SIG-M5 treated with dmso at 0.1 percent for 504 hours (cell line): Measurements from ENCODE around the gene MAB21L2.
"Not testable (repeated sequence)": the region's sequence is repeated elsewhere in the genome, so short reads cannot be mapped to it uniquely, and the experiment has no call there.

ENCODE experiments used
- DNase-seq: peaks from one replicate; lab custom pipeline; 2025; ENCODE audit not compliant: unreplicated experiment; lab: John Stamatoyannopoulos, UW

MAB21L2 gene

GRCh38 chr4:150582146-150582872 lies at the start of gene MAB21L2:
TSS of gene MAB21L2 (plus strand) at chr4:150582151. CDS start at chr4:150583030, 879 bp downstream.
- no peak for DNase-seq

- no peak for DNase-seq
Measured at GRCh38 chr4:150533673-150534072, 48.3 kb upstream of the MAB21L2 start.

DNA sequence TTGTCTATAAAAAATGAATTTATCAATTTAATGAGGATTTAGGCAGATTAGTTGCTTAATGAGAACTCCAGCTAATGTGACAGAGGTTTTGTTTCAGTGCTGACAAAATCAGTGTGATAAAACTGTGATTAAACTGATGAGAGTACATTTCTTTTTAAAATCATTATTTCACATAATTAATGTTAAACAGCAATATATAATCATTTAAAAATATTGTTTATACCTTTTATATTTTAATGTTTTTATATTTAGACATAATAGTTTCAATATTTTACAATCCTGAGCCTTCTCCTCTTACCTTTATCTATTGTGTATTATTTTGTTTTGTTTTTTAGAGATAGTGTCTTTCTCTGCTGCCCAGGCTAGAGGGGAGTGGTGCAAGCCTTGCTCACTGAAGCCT lies 47.1 kb upstream of the MAB21L2 start:
- DNase-seq, result no peak

DNA sequence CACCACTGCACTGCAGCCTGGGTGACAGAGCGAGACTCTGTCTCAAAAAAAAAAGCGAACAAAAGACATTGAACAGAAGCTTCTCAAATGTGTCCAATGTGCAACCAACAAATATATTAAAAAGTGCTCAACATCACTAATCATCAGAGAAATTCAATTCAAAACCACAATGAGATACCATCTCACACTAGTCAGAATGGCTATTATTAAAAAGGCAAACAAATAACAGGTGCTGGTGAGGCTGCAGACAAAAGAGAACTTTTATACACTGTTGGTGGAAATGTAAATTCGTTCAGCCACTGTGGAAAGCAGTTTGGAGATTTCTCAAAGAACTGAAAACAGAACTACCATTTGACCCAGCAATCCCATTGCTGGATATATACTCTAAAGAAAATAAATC lies 44.0 kb upstream of the MAB21L2 start:
- not testable (repeated sequence) for DNase-seq

DNA sequence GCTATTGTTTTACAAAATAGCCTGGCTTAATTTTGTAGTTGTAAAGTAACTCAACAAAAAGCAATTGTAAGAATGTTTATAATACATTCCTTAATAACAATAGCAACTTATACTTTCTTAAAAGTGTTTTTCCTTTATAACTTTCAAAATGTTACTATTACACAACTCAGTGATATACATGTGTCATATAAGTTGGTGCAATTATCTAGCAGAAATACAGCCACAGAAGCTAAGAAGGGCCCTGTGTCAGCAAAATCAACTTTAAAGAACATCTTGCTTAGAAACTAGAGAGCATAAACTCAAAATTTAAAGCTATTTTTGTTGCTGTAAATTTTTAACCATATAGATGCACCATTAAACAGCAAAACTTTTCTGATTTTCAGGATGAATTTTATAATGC lies 41.4 kb upstream of the MAB21L2 start:
- DNase-seq, result no peak

- DNase-seq, result no peak
Measured at GRCh38 chr4:150540959-150541360, 41.0 kb upstream of the MAB21L2 start.

DNA sequence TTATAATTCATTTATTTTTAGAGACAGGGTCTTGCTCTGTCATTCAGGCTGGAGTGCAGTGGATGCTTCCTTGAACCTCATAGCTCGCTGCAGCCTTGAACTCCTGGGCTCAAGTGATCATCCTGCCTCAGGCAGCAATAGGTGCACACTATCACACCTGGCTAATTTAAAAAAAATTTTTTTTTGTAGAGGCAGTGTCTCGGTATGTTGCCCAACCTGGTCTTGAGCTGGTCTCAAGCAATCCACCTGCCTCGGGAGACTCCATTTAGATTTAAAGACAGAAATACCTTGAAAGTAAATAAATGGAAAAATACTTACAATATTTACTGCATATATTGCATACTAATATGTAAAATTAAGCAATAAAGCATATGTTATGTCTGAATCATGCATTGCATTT lies 40.3 kb upstream of the MAB21L2 start:
- DNase-seq, result no peak

GRCh38 chr4:150543042-150543441 lies 38.9 kb upstream of the MAB21L2 start:
- DNase-seq, result no peak

DNA sequence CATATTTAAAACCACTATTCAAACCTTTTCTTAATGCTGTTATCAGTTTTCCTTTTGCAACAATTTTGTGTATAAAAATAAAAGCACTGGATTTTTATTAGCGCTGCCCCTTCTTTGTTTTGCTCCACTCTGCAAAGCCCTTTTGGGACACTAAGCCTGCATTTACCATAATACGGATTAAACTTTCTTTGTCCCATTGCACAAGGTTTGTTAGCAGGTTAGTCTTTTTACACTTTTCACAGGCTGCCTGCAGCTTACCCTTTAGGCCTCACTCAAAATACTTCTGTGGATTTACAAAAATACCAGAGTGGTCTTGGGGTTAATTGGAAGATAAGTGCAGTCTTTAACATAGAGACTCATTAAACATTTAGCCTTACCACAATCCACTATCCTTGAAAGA lies 35.7 kb upstream of the MAB21L2 start:
- DNase-seq, result no peak

GRCh38 chr4:150547154-150547838 lies 34.7 kb upstream of the MAB21L2 start:
- DNase-seq, result no peak

DNA sequence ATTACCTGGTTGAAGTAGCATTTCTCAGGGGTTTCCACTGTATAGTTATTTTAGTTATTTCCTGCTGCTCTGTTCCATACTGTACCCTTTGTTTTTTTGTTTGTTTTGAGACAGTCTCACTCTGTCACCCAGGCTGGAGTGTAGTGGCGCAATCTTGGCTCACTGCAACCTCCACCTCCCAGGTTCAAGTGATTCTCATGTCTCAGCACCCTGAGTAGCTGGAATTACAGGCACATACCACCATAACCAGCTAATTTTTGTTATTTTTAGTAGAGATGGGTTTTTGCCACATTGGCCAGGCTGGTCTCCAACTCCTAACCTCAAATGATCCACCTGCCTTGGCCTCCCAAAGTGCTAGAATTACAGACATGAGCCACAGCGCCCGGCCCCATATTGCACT lies 24.1 kb upstream of the MAB21L2 start:
- DNase-seq, result not testable (repeated sequence)

DNA sequence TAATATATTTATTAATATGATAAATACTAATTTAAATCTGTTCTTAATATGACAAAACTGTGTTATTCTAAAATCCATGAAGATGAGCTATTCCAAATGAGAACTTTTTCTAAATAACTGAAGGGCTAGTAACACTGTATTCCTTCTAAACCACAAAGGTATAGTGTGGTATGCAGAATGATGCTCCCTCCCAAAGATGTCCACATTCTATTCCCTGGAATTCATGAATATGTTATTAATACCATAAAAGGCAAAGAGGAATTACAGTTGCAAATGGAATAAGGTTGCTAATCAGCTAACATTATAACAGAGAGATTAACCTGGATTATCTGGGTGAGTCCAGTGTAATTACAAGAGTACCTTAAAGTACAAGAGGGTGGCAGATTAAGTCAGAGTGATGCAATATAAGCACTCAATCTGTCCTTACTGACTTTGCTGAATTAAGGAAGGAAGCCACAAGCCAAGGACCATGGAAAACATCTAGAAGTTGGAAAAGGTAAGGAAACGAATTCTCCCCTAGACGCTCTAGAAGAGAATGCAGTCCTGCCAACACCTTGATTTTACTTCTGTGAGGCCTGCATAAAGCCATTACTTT lies 20.7 kb upstream of the MAB21L2 start:
- DNase-seq, result no peak

GRCh38 chr4:150562250-150562649 lies 19.7 kb upstream of the MAB21L2 start:
- DNase-seq, result no peak

DNA sequence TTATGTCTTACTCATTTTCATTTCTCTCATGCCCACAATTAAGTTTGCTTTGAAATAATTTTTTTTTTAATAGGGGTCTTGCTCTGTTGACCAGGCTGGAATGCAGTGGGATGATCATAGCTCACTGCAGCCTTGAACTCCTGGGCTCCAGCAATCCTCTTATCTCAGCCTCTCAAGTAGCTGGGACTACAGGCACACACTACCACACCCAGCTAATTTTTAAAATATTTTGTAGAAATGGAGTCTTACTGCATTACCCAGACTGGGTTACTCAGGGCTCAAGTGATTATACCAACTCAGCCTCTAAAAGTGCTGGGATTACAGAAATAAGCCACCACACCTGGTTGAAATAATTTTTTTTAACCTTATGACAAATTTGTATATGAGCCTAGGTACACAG lies 19.2 kb upstream of the MAB21L2 start:
- DNase-seq, result no peak

- DNase-seq, result not testable (repeated sequence)
Measured at GRCh38 chr4:150564967-150565366, 17.0 kb upstream of the MAB21L2 start.

DNA sequence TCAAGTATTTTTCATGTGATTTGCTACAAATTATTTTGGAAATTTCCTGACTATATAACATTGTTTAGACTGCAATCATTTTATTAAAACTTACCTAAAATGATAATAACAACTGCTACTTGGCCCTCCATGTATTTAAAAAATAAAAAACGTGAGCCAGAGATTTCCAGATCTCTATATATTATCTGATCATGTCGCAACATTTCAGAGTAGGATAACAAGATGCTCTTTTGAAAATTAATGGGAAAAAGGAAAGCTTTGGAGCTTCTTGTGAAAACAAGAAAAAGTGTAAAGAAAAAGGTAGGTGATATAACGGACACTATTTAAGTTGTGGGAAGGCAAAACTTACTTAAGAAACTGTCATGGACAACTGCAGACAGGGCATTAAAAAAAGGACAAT lies 14.9 kb upstream of the MAB21L2 start:
- no peak for DNase-seq

DNA sequence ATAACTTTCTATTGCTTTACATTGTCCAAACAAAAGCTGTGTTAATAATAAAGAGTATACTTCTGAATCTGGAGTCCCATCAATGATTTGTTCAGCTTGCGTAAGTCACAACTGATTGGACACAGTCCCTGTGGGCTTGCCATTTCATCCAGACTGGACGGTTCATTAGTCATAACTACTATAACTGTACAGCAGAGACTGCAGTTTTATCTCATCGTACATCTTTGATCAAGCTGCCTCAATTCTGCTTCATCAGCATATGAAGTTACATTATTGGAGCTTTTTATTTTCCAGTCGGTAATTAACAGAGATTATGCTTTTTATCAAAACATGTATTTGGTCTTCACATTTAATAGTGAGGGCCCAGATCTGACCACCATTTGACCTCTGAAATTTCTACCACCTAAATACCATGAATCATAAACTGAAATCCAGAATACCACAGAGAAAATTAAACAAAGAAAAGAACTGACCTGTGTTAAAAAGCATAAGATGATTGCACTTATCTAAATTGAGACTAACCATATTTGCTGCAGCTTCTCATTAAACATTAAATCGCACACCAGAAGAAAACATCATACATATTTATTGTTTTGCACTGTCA lies 12.5 kb upstream of the MAB21L2 start:
- no peak for DNase-seq

GRCh38 chr4:150569998-150570535 lies 11.9 kb upstream of the MAB21L2 start:
- DNase-seq, result no peak

- no peak for DNase-seq
Measured at GRCh38 chr4:150570862-150571261, 11.1 kb upstream of the MAB21L2 start.

DNA sequence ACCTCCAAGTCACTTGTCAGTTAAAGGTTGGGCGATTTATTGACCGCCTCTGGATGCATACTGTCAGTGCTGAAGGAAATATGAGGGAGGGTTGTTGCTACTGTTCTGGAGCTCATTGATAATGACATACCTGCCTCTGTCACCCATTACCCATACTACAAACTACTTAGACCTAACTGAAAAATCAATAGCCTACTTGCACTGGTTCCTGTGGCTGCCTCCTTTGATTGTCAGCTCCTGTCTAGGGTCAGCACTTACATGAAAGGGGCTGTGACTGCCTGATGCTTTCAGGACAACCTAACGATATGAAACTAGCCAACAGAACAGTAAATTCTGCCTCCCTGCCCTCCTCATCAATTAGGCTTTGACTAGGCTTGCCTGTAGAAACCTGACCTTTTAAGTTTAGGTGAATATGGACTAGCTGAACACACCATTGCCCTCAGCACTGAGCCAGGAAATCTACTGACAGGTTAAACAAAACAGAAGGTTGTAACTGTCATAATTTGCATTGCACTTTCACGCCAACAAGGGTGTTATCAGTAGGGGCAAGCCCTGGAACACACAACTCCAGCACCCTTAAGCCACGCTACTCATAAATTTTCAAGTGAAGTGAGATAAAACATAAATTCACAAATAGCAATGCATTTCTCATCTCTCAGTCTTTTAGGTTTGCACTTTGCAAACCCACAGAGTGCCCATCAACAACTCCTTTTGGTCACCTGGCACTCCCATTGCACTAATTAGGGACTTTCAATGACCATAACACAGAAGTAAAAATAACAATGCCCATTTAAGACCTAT lies 9.0 kb upstream of the MAB21L2 start:
- no peak for DNase-seq

DNA sequence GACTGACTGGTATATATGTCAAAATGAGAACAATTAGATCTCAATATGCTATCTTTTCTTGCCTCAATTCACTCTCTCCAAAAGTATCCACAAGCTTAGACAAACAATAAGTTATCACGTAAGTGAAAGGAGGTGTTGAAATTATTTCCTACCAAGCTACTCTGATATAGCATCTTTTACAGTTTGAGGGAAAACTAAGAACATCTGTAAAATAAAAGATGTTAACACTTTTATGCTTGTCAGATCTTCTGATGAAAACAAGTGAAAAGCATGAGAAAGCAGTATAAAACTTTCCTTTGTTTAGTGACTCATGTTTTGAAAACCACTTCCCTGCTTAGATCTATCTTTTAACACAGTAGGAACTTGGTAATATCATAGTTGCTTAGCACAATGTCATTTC lies 8.4 kb upstream of the MAB21L2 start:
- no peak for DNase-seq
